Kidney (tissue), 14 donors: ENCODE data around the gene ASB6. TPM values are rescaled to one million over a fixed set of nuclear protein-coding genes. Genes with fewer than 3 reads are reported as not detected.

Experiments used
- DNase-seq, 5 donors: peaks; one replicate each; pipeline ENCODE4 v3.0.0-alpha.2; 2013 to 2020
- FAIRE-seq: peaks from 2 replicates; lab custom pipeline; 2012; peaks lifted over from hg19 to GRCh38; lab: Jason Lieb, UNC
- H3K27ac ChIP-seq, 2 donors: one replicate each; pipeline ENCODE4 v1.7.0; 2013; ENCODE audit warnings: low read depth in 2 of 2, low read length in 2 of 2, inconsistent platforms in 1 of 2
- H3K27me3 ChIP-seq: one replicate; pipeline ENCODE4 v1.7.1; 2013; ENCODE audit warnings: low read length, inconsistent platforms; ENCODE audit not compliant: control insufficient read depth, insufficient read depth
- H3K36me3 ChIP-seq, 3 donors: one replicate each; pipeline versions ENCODE4 v1.7.0 to v1.7.1; 2013; ENCODE audit warnings: low read length in 3 of 3, control low read depth in 1 of 3, inconsistent platforms in 1 of 3; ENCODE audit not compliant: insufficient read depth in 3 of 3, control insufficient read depth in 2 of 3
- H3K4me1 ChIP-seq, 3 donors: one replicate each; pipeline versions ENCODE4 v1.7.0 to v1.7.1; 2013; ENCODE audit warnings: low read length in 3 of 3, inconsistent platforms in 1 of 3, low read depth in 1 of 3; ENCODE audit not compliant: control insufficient read depth in 2 of 3, insufficient read depth in 2 of 3
- H3K4me3 ChIP-seq, 3 donors: one replicate each; pipeline versions ENCODE4 v1.7.0 to v1.8.1; 2013; ENCODE audit warnings: low read length in 3 of 3, control low read depth in 1 of 3, inconsistent platforms in 1 of 3
- H3K9ac ChIP-seq, 3 donors: one replicate each; pipeline versions ENCODE4 v1.7.0 to v1.7.1; 2013; ENCODE audit warnings: low read length in 3 of 3, control low read depth in 1 of 3, inconsistent platforms in 1 of 3
- H3K9me3 ChIP-seq, 3 donors: one replicate each; pipeline versions ENCODE4 v1.7.0 to v1.7.1; 2013; ENCODE audit warnings: low read length in 3 of 3, control low read depth in 1 of 3, inconsistent platforms in 1 of 3; ENCODE audit not compliant: control insufficient read depth in 2 of 3, insufficient read depth in 1 of 3
- intact Hi-C: fragments of 100-400 bp; cut with DNase I; formaldehyde crosslinking; loops from one replicate; pipeline ENCODE4 v1.11.1; 2022
- polyA plus RNA-seq: library from polyadenylated mRNA; stranded (reverse); fragments of 350-450 nt; fragmentation: Illumina TruSeq; extraction: RNeasy Lipid Tissue Mini Kit (QIAGEN cat#74804); gene quantifications from one replicate; pipeline ENCODE4 v1.2.3, GENCODE V29; 2014; ENCODE audit warnings: low read depth, low replicate concordance; ENCODE audit not compliant: insufficient read depth
- total RNA-seq: library from RNA; stranded (reverse); fragmentation: NEBNext Ultra II Directional; extraction: Animal tissue kit (Norgen Biotek cat#: 25700); gene quantifications from one replicate; pipeline ENCODE4 v1.2.1, GENCODE V29; 2021
- TF ChIP-seq, protein P1 (sequence below): IDR thresholded peaks from 3 replicates; pipeline ENCODE4 v1.5.1; 2012; ENCODE audit warnings: mild to moderate bottlenecking, moderate library complexity, borderline replicate concordance; ENCODE audit not compliant: insufficient read depth; ENCODE audit errors: extremely low read depth
- donor health status: control.
- donor health status: control.
- donor health status: control.
- donor health status: control.
- donor health status: control.
- donor health status: DM: yes; HTN: yes; CAD: no.
- donor health status: Normal renal cell carcinoma (clear cell type).

Gene ASB6
- total and polyA plus RNA-seq, 2 donors from 2014 or later, result 18.1 to 22.5 TPM

GRCh38 chr9:129653823-129654553, 12.0 kb upstream of the ASB6 start:
- Histone ChIP-seq H3K27ac (no peak overlapping the region), H3K27me3 (no peaks in the 10 kb centered on the region), H3K9ac (peak overlapping the region in 2 of 3 donors; percentile 12 to 16), H3K4me3 (peak overlapping the region in 1 of 3 donors; percentile 43), H3K4me1 (peaks cover 0 to 4% (median 0%) of the 10 kb centered on the region in 3 donors), H3K9me3 (no peaks in the 10 kb centered on the region), H3K36me3 (no peaks in the 10 kb centered on the region)
- TF ChIP-seq, protein P1, sequence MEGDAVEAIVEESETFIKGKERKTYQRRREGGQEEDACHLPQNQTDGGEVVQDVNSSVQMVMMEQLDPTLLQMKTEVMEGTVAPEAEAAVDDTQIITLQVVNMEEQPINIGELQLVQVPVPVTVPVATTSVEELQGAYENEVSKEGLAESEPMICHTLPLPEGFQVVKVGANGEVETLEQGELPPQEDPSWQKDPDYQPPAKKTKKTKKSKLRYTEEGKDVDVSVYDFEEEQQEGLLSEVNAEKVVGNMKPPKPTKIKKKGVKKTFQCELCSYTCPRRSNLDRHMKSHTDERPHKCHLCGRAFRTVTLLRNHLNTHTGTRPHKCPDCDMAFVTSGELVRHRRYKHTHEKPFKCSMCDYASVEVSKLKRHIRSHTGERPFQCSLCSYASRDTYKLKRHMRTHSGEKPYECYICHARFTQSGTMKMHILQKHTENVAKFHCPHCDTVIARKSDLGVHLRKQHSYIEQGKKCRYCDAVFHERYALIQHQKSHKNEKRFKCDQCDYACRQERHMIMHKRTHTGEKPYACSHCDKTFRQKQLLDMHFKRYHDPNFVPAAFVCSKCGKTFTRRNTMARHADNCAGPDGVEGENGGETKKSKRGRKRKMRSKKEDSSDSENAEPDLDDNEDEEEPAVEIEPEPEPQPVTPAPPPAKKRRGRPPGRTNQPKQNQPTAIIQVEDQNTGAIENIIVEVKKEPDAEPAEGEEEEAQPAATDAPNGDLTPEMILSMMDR, result no peak
- FAIRE-seq, result no peak
- DNase-seq, result peak in 3 of 5 donors; percentile 43 to 92 (median 90)
- intact Hi-C loops, result no loop called here

DNA sequence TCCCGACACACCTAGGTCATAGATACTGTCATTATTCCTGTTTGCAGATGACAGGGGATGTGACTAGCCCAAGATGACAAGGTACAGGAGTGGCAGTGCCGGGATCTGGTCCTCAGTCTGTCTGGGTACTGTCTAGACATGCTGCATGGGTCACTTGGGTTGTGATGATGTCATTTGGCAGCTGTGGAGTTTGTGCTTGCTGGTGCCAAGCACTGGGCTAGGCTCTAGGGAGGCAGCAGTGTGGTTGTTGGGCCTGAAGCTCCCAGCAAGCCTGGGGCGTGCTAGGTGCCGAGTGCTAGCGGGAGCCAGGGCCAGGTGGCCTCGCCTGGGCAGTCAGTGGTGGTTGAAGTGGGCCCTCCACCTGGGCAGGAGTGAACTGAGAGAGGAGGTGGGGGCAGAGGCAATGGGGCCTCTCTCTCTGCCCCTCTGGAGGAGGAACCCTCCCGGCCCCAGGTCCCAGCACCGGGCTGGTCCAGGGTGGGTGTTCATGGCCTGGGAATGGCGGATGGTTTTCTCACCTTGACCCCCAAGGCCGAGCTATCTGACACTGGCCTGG, 8.8 kb upstream of the ASB6 start:
- intact Hi-C loops, result no loop called here
- H3K27ac ChIP-seq, result no peak overlapping the region
- H3K36me3 ChIP-seq, result no peaks in the 10 kb centered on the region
- no peak overlapping the region for H3K9ac ChIP-seq
- H3K4me3 ChIP-seq, result no peak overlapping the region
- TF ChIP-seq, protein P1, result no peak
- no peak for FAIRE-seq
- H3K4me1 ChIP-seq, result peaks cover 0 to 4% (median 0%) of the 10 kb centered on the region in 3 donors
- H3K27me3 ChIP-seq, result no peaks in the 10 kb centered on the region
- no peak for DNase-seq
- H3K9me3 ChIP-seq, result no peaks in the 10 kb centered on the region

DNA sequence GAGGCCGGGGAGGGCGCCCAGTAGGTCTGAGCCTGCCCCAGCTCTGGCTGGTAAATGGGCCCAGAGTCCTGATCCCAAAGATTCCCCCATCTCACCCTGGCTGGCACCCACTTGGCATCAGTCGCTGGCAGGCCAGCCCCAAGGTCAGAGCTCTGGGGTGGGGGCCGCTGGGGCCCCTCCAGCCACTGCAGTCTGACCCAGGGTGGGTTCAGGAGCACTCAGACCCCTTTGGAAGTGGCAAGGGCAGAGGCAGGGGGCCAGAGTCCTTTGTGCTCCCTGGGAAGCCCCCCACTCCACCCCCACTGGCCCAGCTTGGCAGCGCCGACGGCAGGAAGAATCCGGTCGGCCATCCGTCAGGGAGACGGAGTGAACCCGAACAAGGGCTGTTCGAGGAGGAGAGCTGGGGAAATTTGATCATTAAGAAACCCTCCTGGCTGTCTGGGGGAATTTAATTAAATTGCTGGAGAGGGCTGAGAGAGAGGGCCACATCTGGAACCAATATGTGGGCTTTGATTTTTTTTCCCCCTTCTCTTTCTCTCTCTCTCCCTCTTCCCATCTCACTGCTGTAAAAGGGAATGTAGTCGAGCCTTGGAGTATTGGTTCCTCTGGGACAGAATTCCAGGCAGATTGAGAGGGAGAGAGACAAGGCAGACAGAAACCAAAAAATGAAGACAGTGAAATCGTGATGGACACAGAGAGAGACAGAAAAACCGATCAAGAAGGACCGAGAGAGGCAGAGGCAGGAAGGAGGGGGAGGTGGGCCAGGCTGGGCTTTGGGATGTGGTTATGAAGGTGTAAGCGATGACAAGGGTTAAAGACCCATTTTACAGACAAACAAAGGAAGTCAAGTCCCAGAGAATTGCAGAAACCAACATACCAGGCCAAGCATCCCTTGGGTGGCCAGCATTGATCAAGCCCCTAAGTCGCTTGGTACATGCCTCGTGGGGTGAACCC, 8.1 kb upstream of the ASB6 start:
- intact Hi-C loops, result loop anchor here (10.0 kb wide), 1 partner anchor 135 kb away; no protein-coding TSS in a partner anchor
- TF ChIP-seq, protein P1, result no peak
- H3K27ac ChIP-seq, result no peak overlapping the region
- no peaks in the 10 kb centered on the region for H3K9me3 ChIP-seq
- H3K36me3 ChIP-seq, result no peaks in the 10 kb centered on the region
- DNase-seq (no peak), FAIRE-seq (no peak)
- no peaks in the 10 kb centered on the region for H3K27me3 ChIP-seq
- H3K4me1 ChIP-seq, result peaks cover 0 to 4% (median 0%) of the 10 kb centered on the region in 3 donors
- H3K9ac ChIP-seq, result no peak overlapping the region
- no peak overlapping the region for H3K4me3 ChIP-seq
